GM21723 (cell line): ENCODE data around the gene TEAD4.

Source experiments
- ATAC-seq: cut with Tn5 transposase; IDR thresholded peaks from one replicate; pipeline ENCODE4 v1.9.1; 2021; ENCODE audit warnings: mild to moderate bottlenecking, moderate library complexity; ENCODE audit not compliant: unreplicated experiment

The TEAD4 gene

GRCh38 chr12:2959192-2959504, at the start of gene TEAD4:
Gene TEAD4 (plus strand): TSS chr12:2959397.
- no peak for ATAC-seq

- no peak for ATAC-seq
These were observed 47.0 kb upstream of the TEAD4 start for GRCh38 chr12:2912216-2912575.

GRCh38 chr12:2919249-2919648, 39.9 kb upstream of the TEAD4 start:
- ATAC-seq, result no peak

GRCh38 chr12:2922329-2922728, 36.9 kb upstream of the TEAD4 start:
- no peak for ATAC-seq

DNA sequence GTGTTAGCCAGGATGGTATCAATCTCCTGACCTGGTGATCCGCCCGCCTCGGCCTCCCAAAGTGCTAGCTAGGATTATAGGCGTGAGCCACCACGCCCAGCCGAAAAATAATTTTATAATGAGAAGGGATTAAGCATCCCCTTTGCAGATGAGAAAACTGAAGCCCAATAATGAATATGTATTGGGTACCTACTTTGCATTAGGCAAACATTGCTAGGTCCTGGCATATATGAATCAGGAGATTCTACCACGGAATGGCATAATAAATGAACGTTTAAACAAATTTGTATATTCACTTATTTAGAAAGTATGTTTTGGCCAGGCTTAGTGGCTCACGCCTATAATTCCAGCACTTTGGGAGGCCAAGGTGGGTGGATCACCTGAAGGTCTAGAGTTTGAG, 36.1 kb upstream of the TEAD4 start:
- ATAC-seq, result no peak

DNA sequence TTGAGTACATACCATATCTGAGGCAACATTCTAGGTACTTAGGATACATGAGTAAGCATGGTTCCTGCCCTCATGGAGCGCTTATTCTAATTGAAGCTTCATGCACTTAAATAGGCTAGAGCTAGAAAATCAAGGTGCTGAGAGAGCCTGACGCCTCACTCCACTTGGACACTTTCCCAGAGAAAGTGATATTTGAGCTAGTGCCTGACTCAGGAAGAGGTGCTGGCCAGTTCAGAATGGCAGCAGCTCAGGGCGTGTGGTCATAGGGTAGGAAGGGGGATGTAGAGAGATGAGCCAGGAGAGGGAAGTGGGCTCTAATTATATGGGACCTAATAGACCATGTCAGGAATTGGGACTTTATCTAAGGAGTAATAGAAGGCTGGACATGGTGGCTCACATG, 35.2 kb upstream of the TEAD4 start:
- ATAC-seq, result no peak

GRCh38 chr12:2925322-2925995, 33.7 kb upstream of the TEAD4 start:
- no peak for ATAC-seq

- no peak for ATAC-seq
These were observed 28.3 kb upstream of the TEAD4 start for GRCh38 chr12:2930865-2931264.

- no peak for ATAC-seq
These were observed 25.6 kb upstream of the TEAD4 start for GRCh38 chr12:2933586-2933985.

DNA sequence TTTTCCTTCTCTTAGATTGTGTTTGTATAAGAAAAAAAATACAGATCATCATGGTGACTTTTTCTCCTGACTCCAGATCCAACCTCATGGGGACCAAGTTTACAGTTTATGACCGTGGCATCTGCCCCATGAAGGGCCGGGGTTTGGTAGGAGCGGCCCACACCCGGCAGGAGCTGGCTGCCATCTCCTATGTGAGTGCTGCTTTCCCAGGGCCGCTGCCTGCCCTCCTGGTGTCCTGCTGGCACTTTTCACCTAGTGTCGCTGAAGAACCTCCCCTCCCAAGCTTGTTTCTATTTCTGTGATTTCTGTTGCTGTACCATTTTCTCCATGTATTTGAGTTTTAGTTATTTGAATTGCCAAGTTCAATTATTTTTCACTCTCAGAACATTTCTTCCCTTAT, 24.8 kb upstream of the TEAD4 start:
- no peak for ATAC-seq

DNA sequence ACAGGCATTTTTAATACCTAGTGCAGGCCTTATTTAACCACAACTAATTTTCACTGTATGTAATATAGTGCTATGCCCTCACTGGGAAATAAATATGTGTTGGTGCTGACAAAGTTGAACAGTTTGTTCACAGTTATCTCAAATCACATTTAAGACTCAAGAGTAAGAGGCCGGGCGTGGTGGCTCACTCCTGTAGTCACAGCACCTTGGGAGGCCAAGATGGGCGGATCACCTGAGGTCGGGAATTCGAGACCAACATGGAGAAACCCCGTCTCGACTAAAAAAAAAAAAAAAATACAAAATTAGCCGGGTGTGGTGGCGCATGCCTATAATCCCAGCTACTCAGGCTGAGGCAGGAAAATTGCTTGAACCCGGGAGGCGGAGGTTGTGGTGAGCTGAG, 22.9 kb upstream of the TEAD4 start:
- no peak for ATAC-seq

GRCh38 chr12:2937500-2937899, 21.7 kb upstream of the TEAD4 start:
- ATAC-seq, result no peak

GRCh38 chr12:2939191-2939590, 20.0 kb upstream of the TEAD4 start:
- ATAC-seq, result no peak

DNA sequence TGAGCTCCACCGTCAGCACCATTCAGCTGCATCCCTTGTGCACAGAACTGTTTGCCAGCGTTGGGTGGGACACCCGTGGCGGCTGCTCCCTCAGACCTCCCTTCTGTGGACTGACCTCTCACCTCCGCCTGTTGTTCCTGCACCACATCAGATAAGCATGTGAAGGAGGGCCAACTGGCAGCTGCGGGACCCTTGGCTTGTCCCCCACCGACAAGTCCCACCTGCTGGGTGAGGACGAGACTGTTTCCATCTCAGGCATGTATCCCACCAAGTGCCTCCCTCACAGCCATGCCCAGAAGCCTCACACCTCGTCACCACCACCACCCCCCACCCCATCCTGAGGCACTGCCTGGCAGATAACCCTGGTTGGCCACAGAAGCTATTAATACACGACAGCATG, 18.6 kb upstream of the TEAD4 start:
- ATAC-seq, result no peak

- no peak for ATAC-seq
These were observed 17.7 kb upstream of the TEAD4 start for GRCh38 chr12:2941524-2941923.

DNA sequence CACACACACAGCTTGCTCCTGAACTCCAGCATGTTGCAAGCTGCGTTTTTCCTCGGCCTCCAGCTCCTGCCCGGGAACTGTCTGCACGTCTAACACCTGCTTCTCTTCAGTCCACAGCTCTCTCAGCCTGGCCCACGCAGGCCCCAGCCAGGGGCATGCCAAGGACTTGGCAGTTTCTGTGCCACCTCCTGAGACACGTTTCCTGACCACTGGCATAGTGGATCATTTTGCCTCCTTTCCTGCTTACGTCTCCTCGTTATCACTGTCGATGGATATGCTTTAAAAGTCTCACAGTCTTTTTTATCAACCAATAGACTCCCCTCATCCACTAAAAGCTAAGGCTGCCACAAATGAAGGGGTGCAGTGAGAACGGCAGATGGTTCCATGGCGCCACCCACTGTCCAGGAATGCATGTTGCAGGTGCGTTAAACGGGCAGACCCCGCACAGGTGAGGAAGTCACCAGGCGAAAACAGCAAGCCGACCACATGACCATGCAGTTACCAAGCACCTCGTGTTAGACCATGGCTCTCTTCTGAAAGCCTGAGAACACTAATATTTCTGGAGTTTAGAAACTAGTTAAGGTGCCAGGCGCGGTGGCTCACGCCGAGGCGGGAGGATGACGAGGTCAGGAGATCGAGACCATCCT, 14.7 kb upstream of the TEAD4 start:
- ATAC-seq, result no peak

DNA sequence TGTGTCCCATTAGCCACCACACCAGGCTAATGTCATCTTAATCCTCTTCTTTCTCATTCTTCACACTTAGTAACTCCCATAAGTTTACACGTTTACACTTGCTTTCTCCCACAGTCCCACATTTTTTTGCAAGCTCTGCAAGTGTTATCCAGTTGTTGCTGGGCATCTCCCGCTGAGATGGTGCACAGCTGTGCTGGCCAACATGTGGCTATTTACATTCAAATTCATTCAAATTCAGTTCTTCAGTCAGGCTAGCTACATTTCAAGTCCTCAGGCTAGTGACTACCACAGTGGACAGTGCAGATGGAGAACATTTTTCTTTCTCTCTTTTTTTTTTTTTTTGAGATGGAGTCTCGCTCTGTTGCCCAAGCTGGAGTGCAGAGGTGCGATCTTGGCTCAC, 9.8 kb upstream of the TEAD4 start:
- no peak for ATAC-seq

DNA sequence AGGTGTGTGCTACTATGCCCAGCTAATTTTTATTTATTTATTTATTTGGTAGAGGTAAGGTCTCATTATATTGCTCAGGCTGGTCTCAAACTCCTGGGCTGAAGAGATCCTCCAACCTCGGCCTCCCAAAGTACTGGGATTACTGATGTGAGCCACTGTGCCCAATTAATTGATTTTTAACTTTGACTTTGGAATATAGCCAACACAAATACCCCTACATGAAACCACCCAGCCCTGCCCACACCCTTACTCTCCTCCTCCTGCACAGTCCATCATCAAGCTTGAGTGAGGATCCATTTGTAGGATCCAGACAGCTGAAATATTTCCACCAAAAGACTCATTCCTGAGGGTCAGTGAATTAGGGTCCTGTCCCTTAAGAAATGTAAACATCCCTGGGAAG, 3.3 kb upstream of the TEAD4 start:
- no peak for ATAC-seq

DNA sequence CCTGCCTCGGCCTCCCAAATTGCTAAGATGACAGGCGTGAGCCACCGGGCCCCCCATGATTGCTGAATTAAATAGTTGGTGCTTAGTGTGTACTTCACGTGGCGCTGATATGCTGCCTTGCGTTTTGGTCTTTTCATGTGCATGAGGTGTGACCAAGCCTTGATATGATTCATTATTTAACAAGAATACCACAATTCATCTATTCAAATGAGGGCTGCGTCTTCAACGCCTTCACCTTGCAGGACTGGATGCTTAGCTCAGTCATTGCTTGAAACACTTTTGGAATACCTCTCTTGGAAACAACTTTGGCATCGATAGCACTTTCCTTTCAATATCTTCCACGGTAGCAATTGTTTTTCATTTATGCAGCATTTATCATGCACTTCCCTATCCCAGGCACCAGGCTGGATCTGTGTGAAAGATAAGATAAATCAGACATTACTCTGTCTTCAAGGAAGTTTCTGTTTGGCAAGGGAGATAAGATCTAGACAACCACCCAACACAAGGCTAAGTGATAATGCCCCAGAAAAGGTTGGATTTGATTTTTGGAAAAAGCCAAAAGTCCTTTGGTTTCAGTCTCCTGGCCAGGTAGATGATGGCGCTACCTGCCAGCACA, 1.3 kb upstream of the TEAD4 start:
- no peak for ATAC-seq

- no peak for ATAC-seq
These were observed 585 bp upstream of the TEAD4 start for GRCh38 chr12:2958432-2959191.

GRCh38 chr12:2959505-2960389, 550 bp downstream of the TEAD4 start:
- no peak for ATAC-seq
